ENCODE data around the gene PPP1R26.

DNA sequence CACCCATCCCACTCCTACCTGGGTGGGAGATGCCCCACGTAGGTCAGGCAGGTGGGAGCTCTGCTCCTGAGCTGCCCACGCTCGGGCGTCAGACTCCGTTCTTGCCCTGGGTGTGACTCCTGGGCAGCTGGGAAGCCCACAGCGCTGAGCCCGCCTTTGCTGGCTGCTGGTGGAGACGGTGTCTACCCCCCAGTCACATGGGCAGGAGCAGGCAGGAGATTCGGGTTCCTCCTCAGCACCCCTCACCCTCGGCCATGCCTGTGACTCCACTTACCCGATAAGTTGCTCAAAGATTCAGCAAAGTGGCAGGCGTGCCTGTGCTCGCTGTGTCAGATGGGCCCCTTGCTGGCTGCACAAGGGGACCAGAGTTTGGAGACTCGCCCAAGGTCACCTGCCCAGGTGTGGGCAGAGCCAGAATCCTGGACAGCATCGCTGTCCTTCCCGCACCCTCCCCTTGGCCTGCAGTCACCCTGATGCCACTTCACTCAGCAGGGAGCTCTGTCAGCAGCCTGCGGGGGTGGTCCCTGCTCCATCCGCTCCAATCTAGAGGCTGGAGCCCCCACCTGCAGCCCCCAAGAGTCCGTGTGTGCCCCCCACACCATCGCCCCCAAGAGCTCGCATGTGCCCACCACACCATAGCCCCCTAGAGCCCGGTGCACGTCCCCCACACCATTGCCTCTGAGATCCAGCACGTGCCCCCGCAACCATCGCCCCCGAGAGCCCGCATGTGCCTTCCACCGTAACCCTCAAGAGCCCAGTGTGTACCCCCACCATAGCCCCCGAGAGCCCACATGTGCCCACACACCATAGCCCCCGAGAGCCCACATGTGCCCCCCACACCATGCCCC, 45.9 kb downstream of the PPP1R26 start:
- TF ChIP-seq, protein P1, sequence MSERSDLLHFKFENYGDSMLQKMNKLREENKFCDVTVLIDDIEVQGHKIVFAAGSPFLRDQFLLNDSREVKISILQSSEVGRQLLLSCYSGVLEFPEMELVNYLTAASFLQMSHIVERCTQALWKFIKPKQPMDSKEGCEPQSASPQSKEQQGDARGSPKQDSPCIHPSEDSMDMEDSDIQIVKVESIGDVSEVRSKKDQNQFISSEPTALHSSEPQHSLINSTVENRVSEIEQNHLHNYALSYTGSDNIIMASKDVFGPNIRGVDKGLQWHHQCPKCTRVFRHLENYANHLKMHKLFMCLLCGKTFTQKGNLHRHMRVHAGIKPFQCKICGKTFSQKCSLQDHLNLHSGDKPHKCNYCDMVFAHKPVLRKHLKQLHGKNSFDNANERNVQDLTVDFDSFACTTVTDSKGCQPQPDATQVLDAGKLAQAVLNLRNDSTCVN (tag by site-specific recombination; optimal IDR thresholded peaks at IDR 0.05): no peak
- TF ChIP-seq ZNF121 (tag by site-specific recombination; IDR thresholded peaks at IDR 0.05) (no peak), ZNF473 (tag by site-specific recombination; IDR thresholded peaks at IDR 0.05) (no peak), SP2 (tag by site-specific recombination; IDR thresholded peaks at IDR 0.05) (no peak), RBAK (tag by site-specific recombination; IDR thresholded peaks at IDR 0.05) (no peak), ZNF174 (tag by site-specific recombination; IDR thresholded peaks at IDR 0.05) (no peak)
- TF ChIP-seq, protein P2, sequence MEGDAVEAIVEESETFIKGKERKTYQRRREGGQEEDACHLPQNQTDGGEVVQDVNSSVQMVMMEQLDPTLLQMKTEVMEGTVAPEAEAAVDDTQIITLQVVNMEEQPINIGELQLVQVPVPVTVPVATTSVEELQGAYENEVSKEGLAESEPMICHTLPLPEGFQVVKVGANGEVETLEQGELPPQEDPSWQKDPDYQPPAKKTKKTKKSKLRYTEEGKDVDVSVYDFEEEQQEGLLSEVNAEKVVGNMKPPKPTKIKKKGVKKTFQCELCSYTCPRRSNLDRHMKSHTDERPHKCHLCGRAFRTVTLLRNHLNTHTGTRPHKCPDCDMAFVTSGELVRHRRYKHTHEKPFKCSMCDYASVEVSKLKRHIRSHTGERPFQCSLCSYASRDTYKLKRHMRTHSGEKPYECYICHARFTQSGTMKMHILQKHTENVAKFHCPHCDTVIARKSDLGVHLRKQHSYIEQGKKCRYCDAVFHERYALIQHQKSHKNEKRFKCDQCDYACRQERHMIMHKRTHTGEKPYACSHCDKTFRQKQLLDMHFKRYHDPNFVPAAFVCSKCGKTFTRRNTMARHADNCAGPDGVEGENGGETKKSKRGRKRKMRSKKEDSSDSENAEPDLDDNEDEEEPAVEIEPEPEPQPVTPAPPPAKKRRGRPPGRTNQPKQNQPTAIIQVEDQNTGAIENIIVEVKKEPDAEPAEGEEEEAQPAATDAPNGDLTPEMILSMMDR (tag by site-specific recombination; IDR thresholded peaks at IDR 0.05): no peak

Data from HEK293 (cell line).